Measurements from ENCODE around the gene COL12A1.

GRCh38 chr6:75178757-75179156 is 27.1 kb downstream of the COL12A1 start:
- TF ChIP-seq CTCF (IDR thresholded peaks at IDR 0.05) (no peak), POLR2A (IDR thresholded peaks at IDR 0.05) (no peak)
